Measurements from ENCODE around the gene GGT1.
"Not testable (repeated sequence)": the region's sequence is repeated elsewhere in the genome, so short reads cannot be mapped to it uniquely, and the experiment has no call there.

Gene GGT1

GRCh38 chr22:24649371-24649770, 46.4 kb downstream of the GGT1 start:
- not testable (repeated sequence) for DNase-seq (ENCODE audit: low read depth in 1 of 2, low spot score in 1 of 2); H3K4me3 ChIP-seq (replicated peaks; ENCODE audit: insufficient read depth, low read length); H3K27ac ChIP-seq (replicated peaks); H3K27me3 ChIP-seq (ENCODE audit: insufficient read depth, poor library complexity, severe bottlenecking)

- not testable (repeated sequence) for H3K27me3 ChIP-seq (ENCODE audit: insufficient read depth, poor library complexity, severe bottlenecking); H3K27ac ChIP-seq (replicated peaks); H3K4me3 ChIP-seq (replicated peaks; ENCODE audit: insufficient read depth, low read length)
- peak in 1 of 2 experiments; percentile 67 for DNase-seq (ENCODE audit: low read depth in 1 of 2, low spot score in 1 of 2)
Measured at GRCh38 chr22:24650884-24651283, 47.9 kb downstream of the GGT1 start.

DNA sequence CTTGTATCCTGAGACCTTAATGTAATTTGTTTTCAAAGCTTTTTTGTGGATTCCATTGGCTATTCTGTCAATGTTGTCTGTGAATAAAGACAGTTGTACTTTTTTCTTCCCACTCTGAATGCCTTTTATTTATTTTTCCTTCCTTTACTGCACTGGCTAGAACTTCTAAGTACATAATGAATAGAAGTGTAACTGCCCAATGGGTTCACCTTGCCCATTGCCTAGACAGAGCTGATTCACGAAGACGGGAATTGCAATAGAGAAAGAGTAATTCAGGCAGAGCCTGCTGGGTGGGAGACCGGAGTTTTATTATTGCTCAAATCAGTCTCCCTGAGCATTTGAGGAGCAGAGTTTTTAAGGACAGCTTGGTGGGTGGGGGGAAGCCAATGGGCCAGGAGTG, 62.4 kb downstream of the GGT1 start:
- not testable (repeated sequence) for H3K27ac ChIP-seq (replicated peaks); DNase-seq (ENCODE audit: low read depth in 1 of 2, low spot score in 1 of 2); H3K4me3 ChIP-seq (replicated peaks; ENCODE audit: insufficient read depth, low read length); H3K27me3 ChIP-seq (ENCODE audit: insufficient read depth, poor library complexity, severe bottlenecking)

GRCh38 chr22:24667904-24668303, 64.9 kb downstream of the GGT1 start:
- H3K27me3 ChIP-seq (ENCODE audit: insufficient read depth, poor library complexity, severe bottlenecking); DNase-seq (ENCODE audit: low read depth in 1 of 2, low spot score in 1 of 2); H3K27ac ChIP-seq (replicated peaks); H3K4me3 ChIP-seq (replicated peaks; ENCODE audit: insufficient read depth, low read length): not testable (repeated sequence)

GRCh38 chr22:24672532-24672931, 69.5 kb downstream of the GGT1 start:
- not testable (repeated sequence) for H3K4me3 ChIP-seq (replicated peaks; ENCODE audit: insufficient read depth, low read length); DNase-seq (ENCODE audit: low read depth in 1 of 2, low spot score in 1 of 2); H3K27ac ChIP-seq (replicated peaks); H3K27me3 ChIP-seq (ENCODE audit: insufficient read depth, poor library complexity, severe bottlenecking)

Data from HL-60 (cell line).